Endothelial cell of umbilical vein (primary cell): ENCODE data around the gene STYK1. TPM values are rescaled to one million over a fixed set of nuclear protein-coding genes. Genes with fewer than 3 reads are reported as not detected.

Experiments used
- BruUV-seq: library from RNA; stranded (reverse); fragments of 400-500 nt; replicated peaks from 2 replicates; lab custom pipeline; 2021; lab: Mats Ljungman, UMichigan
- CTCF ChIA-PET: fragments of 300-600, 350-600 bp; sonication (Branson Sonifier 250); formaldehyde crosslinking; loops from one replicate; lab custom pipeline; 2021; ENCODE audit warnings: antibody characterized with exemption, inconsistent platforms; lab: Charles Lee
- POLR2A ChIA-PET: fragments of 300-600, 350-600 bp; sonication (Branson Sonifier 250); formaldehyde crosslinking; loops from one replicate; lab custom pipeline; 2021; ENCODE audit warnings: antibody characterized with exemption, inconsistent platforms; lab: Charles Lee
- DNase-seq: peaks from one replicate; pipeline ENCODE4 v3.0.0-alpha.2; 2011; ENCODE audit warnings: low read depth, low spot score
- FAIRE-seq: peaks from 2 replicates; lab custom pipeline; 2011; peaks lifted over from hg19 to GRCh38; lab: Jason Lieb, UNC
- H2AFZ ChIP-seq: 2 replicates; pipeline ENCODE4 v1.6.0; 2012; ENCODE audit warnings: low read depth, low read length, control low read depth, inconsistent platforms
- H3K27ac ChIP-seq: 2 replicates; pipeline ENCODE4 v1.5.1; 2011; ENCODE audit warnings: low read depth, mild to moderate bottlenecking, control low read depth, low read length, moderate library complexity; ENCODE audit not compliant: insufficient read depth
- H3K27me3 ChIP-seq, 2 experiments: 2 replicates each; pipeline versions ENCODE4 v1.6.0 to v1.6.1; 2011; ENCODE audit warnings: low read length in 2 of 2, mixed read lengths in 1 of 2; ENCODE audit not compliant: control insufficient read depth in 2 of 2, insufficient read depth in 2 of 2
- H3K36me3 ChIP-seq, 2 experiments: 2 replicates in 1 of 2; 3 replicates in 1 of 2; pipeline ENCODE4 v1.5.1; 2011; ENCODE audit warnings: low read length in 2 of 2, mild to moderate bottlenecking in 1 of 2, moderate library complexity in 1 of 2; ENCODE audit not compliant: control insufficient read depth in 2 of 2, insufficient read depth in 2 of 2; ENCODE audit errors: extremely low read depth in 1 of 2
- H3K4me1 ChIP-seq: 3 replicates; pipeline ENCODE4 v1.5.1; 2011; ENCODE audit warnings: mild to moderate bottlenecking, low read length; ENCODE audit not compliant: control insufficient read depth, insufficient read depth; ENCODE audit errors: extremely low read depth
- H3K4me2 ChIP-seq: 2 replicates; pipeline ENCODE4 v1.6.1; 2011; ENCODE audit warnings: low read length, control low read depth, mixed read lengths; ENCODE audit not compliant: insufficient read depth
- H3K4me3 ChIP-seq, 3 experiments: fragments of 200-600 bp in 1 of 3; sonication (generic), shearing (Covaris generic) in 1 of 3; replicated peaks in 1 of 3; 2 replicates each; pipeline ENCODE4 v1.5.1; 2011 to 2016; ENCODE audit warnings: control low read depth in 3 of 3, low read length in 3 of 3, mild to moderate bottlenecking in 2 of 3, inconsistent platforms in 1 of 3, low read depth in 1 of 3, moderate library complexity in 1 of 3; ENCODE audit not compliant: insufficient read depth in 1 of 3
- H3K79me2 ChIP-seq: 2 replicates; pipeline ENCODE4 v1.6.0; 2012; ENCODE audit warnings: low read length, inconsistent platforms; ENCODE audit not compliant: control insufficient read depth, insufficient read depth
- H3K9ac ChIP-seq: replicated peaks from 2 replicates; pipeline ENCODE3; 2011; ENCODE audit warnings: low read length, control low read depth; ENCODE audit not compliant: insufficient read depth; ENCODE audit errors: extremely low read depth
- H3K9me1 ChIP-seq: replicated peaks from 3 replicates; pipeline ENCODE4 v1.6.0; 2011; ENCODE audit warnings: mild to moderate bottlenecking, low read length; ENCODE audit not compliant: control insufficient read depth, insufficient read depth; ENCODE audit errors: extremely low read depth
- H3K9me3 ChIP-seq: replicated peaks from 2 replicates; pipeline ENCODE4 v1.5.1; 2012; ENCODE audit warnings: low read length, inconsistent platforms; ENCODE audit not compliant: control insufficient read depth, insufficient read depth
- H4K20me1 ChIP-seq: replicated peaks from 2 replicates; pipeline ENCODE3; 2011; ENCODE audit warnings: mild to moderate bottlenecking, low read length; ENCODE audit not compliant: control insufficient read depth, insufficient read depth; ENCODE audit errors: extremely low read depth
- CTCF ChIP-seq, 2 donors: IDR thresholded peaks; 1 replicate in 1 of 2; 2 replicates in 1 of 2; pipeline ENCODE4 v1.5.1; 2011; ENCODE audit warnings: low read length in 2 of 2, mild to moderate bottlenecking in 2 of 2, moderate library complexity in 2 of 2, control low read depth in 1 of 2, inconsistent platforms in 1 of 2, low read depth in 1 of 2; ENCODE audit not compliant: insufficient read depth in 1 of 2; ENCODE audit errors: extremely low read depth in 1 of 2
- EZH2 ChIP-seq: IDR thresholded peaks from 2 replicates; pipeline ENCODE4 v1.6.1; 2012; ENCODE audit warnings: borderline replicate concordance, low read depth, mild to moderate bottlenecking, moderate library complexity, low read length, inconsistent platforms; ENCODE audit not compliant: severe bottlenecking
- FOS ChIP-seq: IDR thresholded peaks from 2 replicates; pipeline ENCODE4 v1.6.1; 2011; ENCODE audit warnings: mild to moderate bottlenecking, low read length, moderate library complexity, borderline replicate concordance; ENCODE audit not compliant: insufficient read depth
- GATA2 ChIP-seq: IDR thresholded peaks from 2 replicates; pipeline ENCODE4 v1.7.0; 2011; ENCODE audit warnings: low read depth, mild to moderate bottlenecking, moderate library complexity, mixed read lengths, low read length; ENCODE audit not compliant: insufficient read length, insufficient read depth
- JUN ChIP-seq: IDR thresholded peaks from 2 replicates; pipeline ENCODE4 v1.6.1; 2011; ENCODE audit warnings: borderline replicate concordance, low read depth; ENCODE audit not compliant: insufficient read length, insufficient read depth
- MAX ChIP-seq: IDR thresholded peaks from 2 replicates; pipeline ENCODE4 v1.6.1; 2011; ENCODE audit not compliant: insufficient read depth, insufficient read length
- MYC ChIP-seq: IDR thresholded peaks from one replicate; pipeline ENCODE4 v1.6.1; 2011; ENCODE audit warnings: mild to moderate bottlenecking, low read depth, low read length
- POLR2A ChIP-seq: IDR thresholded peaks from 2 replicates; pipeline ENCODE4 v1.6.1; 2012; ENCODE audit warnings: low read depth, mild to moderate bottlenecking, control low read depth, low read length
- POLR2AphosphoS5 ChIP-seq: IDR thresholded peaks from 2 replicates; pipeline ENCODE4 v1.6.1; 2012; ENCODE audit warnings: low read depth, mild to moderate bottlenecking, control low read depth, low read length, moderate library complexity; ENCODE audit not compliant: insufficient read depth
- dilution Hi-C: fragments of 300-500 bp; cut with MboI; formaldehyde crosslinking; loops from one replicate; pipeline ENCODE4 v1.15.0; 2019; ENCODE audit warnings: low sequenced_read_pairs; ENCODE audit not compliant: extremely low pct_ligation_motif_present
- intact Hi-C: fragments of 100-400 bp; cut with micrococcal nuclease; formaldehyde crosslinking; loops from one replicate; pipeline ENCODE4 v1.10.0; 2022
- polyA plus RNA-seq, 4 experiments: library from polyadenylated mRNA; depleted of rRNA in 3 of 4; stranded (reverse) in 3 of 4; unstranded in 1 of 4; fragments of >200 nt; gene quantifications; 2 replicates each; pipeline versions ENCODE4 v1.2.1 to v1.2.3, GENCODE V29; 2011 to 2012; ENCODE audit warnings: missing spikeins in 1 of 4
- total RNA-seq: library from RNA; stranded (reverse); gene quantifications from 2 replicates; pipeline ENCODE4 v1.2.3, GENCODE V29; 2021

STYK1 gene
- total and polyA plus RNA-seq, 2 donors (not counting 3 experiments of a cell fraction or from before 2014, with no cell fraction given), result 7.7 to 15.2 TPM

- Histone ChIP-seq H3K4me3 (no peak overlapping the region), H3K4me2 (peak overlapping the region; percentile 90), H3K9ac (no peak overlapping the region), H3K9me3 (no peaks in the 10 kb centered on the region), H3K27ac (no peak overlapping the region), H2AFZ (no peak overlapping the region), H4K20me1 (peaks cover 4% of the 10 kb centered on the region), H3K27me3 (no peaks in the 10 kb centered on the region), H3K4me1 (peaks cover 51% of the 10 kb centered on the region), H3K36me3 (peaks cover 4 to 25% of the 10 kb centered on the region in 2 experiments), H3K79me2 (peaks cover 88% of the 10 kb centered on the region), H3K9me1 (no peaks in the 10 kb centered on the region)
- TF ChIP-seq POLR2A (no peak), EZH2 (no peak), MAX (no peak), GATA2 (no peak), POLR2AphosphoS5 (no peak), CTCF (IDR thresholded peaks at IDR 0.05; ENCODE audit: extremely low read depth in 1 of 2, insufficient read depth in 1 of 2, low read depth in 1 of 2, low read length in 2 of 2) (no peak), MYC (no peak), JUN (no peak), FOS (no peak)
- intact Hi-C loops, result no loop called here
- dilution Hi-C loops, result no loop called here
- no TSS peak for BruUV-seq
- ChIA-PET POLR2A (no interaction called here), CTCF (no interaction called here)
- FAIRE-seq (no peak), DNase-seq (no peak)
Observed at GRCh38 chr12:10715491-10715890, 41.6 kb upstream of the STYK1 start.
